GM12891 (cell line): ENCODE data around the gene PPP4R3B.
A peak's percentile ranks its signal among the peaks of the same experiment; 100 is the strongest.
"Not testable (repeated sequence)": the region's sequence is repeated elsewhere in the genome, so short reads cannot be mapped to it uniquely, and the experiment has no call there.

ENCODE experiments used
- DNase-seq: peaks from one replicate; pipeline ENCODE4 v3.0.0; 2011; ENCODE audit warnings: low spot score; ENCODE audit not compliant: insufficient read length
- FAIRE-seq: peaks from 2 replicates; lab custom pipeline; 2011; peaks lifted over from hg19 to GRCh38; lab: Jason Lieb, UNC
- PAX5 ChIP-seq: IDR thresholded peaks from 2 replicates; pipeline ENCODE4 v1.6.1; 2011; ENCODE audit warnings: low read length, moderate library complexity, mild to moderate bottlenecking; ENCODE audit not compliant: insufficient read depth, severe bottlenecking
- POLR2A ChIP-seq: IDR thresholded peaks from 2 replicates; pipeline ENCODE4 v1.6.1; 2011; ENCODE audit warnings: low read depth, low read length, control low read depth
- POLR2AphosphoS5 ChIP-seq: IDR thresholded peaks from 2 replicates; pipeline ENCODE4 v1.6.1; 2011; ENCODE audit warnings: low read depth, low read length, control low read depth
- POU2F2 ChIP-seq: IDR thresholded peaks from 2 replicates; pipeline ENCODE4 v1.6.1; 2011; ENCODE audit warnings: low read depth, mild to moderate bottlenecking, control low read depth, low read length, moderate library complexity
- SPI1 ChIP-seq: IDR thresholded peaks from 2 replicates; pipeline ENCODE4 v1.6.1; 2011; ENCODE audit warnings: low read depth, low read length, control low read depth
- TAF1 ChIP-seq: IDR thresholded peaks from 2 replicates; pipeline ENCODE4 v1.6.1; 2011; ENCODE audit warnings: low read depth, low read length, control low read depth

PPP4R3B gene

GRCh38 chr2:55595536-55595935 lies 21.9 kb downstream of the PPP4R3B start:
- FAIRE-seq = no peak

DNA sequence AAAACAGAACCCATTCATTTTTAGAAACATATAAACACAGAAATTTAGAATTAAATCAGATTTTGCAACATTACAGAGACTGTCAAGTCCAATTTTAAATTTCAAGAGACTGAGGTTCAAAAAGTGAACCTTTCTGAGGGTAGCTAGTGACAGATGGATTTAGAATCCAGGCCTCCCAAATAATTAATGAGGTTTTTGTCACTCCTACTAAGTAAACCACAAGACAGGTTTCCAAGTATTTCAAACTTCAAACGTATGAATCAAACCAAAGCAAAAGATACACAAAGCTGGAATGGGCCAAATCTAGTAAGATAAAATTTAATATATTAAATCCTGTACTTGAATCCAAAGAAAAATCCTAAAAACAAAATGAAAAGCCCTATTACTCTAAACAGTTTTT lies 25.3 kb downstream of the PPP4R3B start:
- TF ChIP-seq PAX5 (no peak), POU2F2 (no peak), SPI1 (no peak), POLR2AphosphoS5 (no peak), TAF1 (no peak), POLR2A (no peak)
- DNase-seq (no peak), FAIRE-seq (no peak)

More at GRCh38 chr2:55595536-55595935, 21.9 kb downstream of the PPP4R3B start:
- no peak for TF ChIP-seq TAF1
- TF ChIP-seq POU2F2 = no peak
- TF ChIP-seq POLR2AphosphoS5 = no peak
- TF ChIP-seq SPI1 = no peak
- TF ChIP-seq POLR2A = no peak
- TF ChIP-seq PAX5 = no peak
- no peak for DNase-seq

GRCh38 chr2:55590810-55591440 lies 26.5 kb downstream of the PPP4R3B start:
- DNase-seq = no peak
- FAIRE-seq = no peak
- no peak for TF ChIP-seq PAX5
- no peak for TF ChIP-seq POU2F2
- no peak for TF ChIP-seq TAF1

DNA sequence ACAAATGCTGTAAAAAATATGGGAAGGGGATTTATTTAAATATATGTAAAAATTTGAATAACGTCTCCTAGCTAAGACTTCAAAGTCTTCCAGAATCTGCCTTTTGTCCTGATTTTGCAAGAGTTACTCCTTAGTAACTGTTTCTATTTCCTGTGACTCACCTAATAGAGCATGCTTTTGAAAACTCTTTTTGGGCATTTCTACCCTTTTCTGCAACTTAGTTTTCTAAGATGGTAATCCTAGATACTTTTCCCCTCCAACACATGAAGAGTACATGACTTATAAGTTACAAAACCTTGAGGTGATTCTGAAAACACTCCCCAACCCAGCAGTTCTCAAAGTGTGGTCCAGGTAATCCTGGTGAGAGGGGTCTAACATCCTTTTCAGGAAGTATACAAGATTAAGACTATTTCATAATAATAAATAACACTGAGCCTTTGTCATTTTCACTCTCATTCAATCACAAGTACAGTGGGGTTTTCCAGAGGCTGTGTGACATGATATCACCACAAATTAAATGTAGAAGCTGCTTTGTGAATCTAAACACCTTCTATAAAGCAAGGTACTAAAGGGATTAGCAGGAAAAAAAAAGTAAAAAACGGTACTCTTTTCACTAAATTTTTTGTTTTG lies 31.9 kb downstream of the PPP4R3B start:
- FAIRE-seq (no peak), DNase-seq (no peak)
- TF ChIP-seq POLR2A (no peak), PAX5 (no peak), POLR2AphosphoS5 (no peak), POU2F2 (no peak), TAF1 (no peak), SPI1 (no peak)

- TF ChIP-seq POLR2A (no peak), POLR2AphosphoS5 (no peak), TAF1 (no peak), POU2F2 (no peak), PAX5 (no peak), SPI1 (no peak)
- DNase-seq (no peak), FAIRE-seq (no peak)
These were observed 35.4 kb downstream of the PPP4R3B start for GRCh38 chr2:55581874-55582547.

DNA sequence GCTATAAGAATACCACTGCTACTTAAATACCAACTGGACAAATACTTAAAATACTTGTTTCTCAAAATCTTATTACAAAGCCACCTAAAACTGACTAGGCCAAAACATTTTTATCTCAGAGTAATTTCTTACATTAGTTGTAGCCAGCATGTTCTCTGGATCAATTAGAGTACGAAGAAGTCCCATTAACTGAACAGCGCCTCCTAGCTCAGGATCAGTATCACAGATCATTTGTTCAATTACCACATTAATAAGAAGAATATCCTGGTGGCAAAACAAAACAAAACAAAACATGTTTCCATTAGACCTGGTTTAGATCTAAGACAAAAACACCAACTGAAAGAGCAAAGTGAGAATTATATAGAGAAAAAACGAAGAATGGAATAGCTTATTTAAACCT lies 36.0 kb downstream of the PPP4R3B start:
- FAIRE-seq = peak; percentile 20
- no peak for DNase-seq
- no peak for TF ChIP-seq PAX5
- TF ChIP-seq POLR2A = no peak
- TF ChIP-seq SPI1 = no peak
- TF ChIP-seq TAF1 = no peak
- TF ChIP-seq POLR2AphosphoS5 = no peak
- no peak for TF ChIP-seq POU2F2

- FAIRE-seq, DNase-seq: not testable (repeated sequence)
These were observed 48.4 kb downstream of the PPP4R3B start for GRCh38 chr2:55569002-55569401.

DNA sequence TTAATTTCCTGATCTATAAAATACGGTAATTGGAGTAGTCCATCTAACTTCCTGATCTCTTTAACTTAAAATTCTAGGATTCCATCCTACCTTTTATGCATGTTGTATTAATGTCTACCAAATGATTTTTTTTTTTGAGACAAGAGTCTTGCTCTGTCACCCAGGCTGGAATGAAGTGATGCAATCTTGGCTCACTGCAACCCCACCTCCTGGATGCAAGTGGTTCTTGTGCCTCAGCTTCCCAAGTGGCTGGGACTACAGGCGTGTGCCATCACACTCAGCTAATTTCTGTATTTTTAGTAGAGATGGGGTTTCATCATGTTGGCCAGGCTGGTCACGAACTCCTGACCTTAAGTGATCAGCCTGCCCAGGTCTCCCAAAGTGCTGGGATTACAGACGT lies 50.1 kb downstream of the PPP4R3B start:
- TF ChIP-seq POU2F2 = no peak
- no peak for TF ChIP-seq PAX5
- no peak for TF ChIP-seq POLR2A
- TF ChIP-seq TAF1 = no peak
- TF ChIP-seq SPI1 = no peak
- no peak for TF ChIP-seq POLR2AphosphoS5
- FAIRE-seq (no peak), DNase-seq (no peak)

DNA sequence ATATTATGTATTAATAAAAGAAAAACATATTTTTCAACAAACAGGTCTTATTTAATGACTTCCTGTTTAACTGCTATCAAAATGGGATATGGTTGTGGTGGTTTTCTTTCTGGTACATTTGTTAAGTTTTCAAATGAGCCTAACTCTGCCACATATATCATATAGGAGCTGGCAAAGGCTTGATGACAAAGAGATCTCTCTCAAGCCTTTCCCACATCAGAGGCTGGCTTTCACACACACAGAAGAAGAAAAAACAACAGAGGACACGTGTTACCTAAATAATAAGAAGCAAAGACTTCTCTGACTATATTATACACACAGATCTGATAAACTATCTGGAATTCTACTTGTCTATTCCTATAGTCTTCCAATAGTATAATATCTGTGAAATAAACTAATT lies 51.8 kb downstream of the PPP4R3B start:
- TF ChIP-seq POLR2AphosphoS5 (no peak), TAF1 (no peak), POU2F2 (no peak), SPI1 (no peak), POLR2A (no peak), PAX5 (no peak)
- FAIRE-seq (no peak), DNase-seq (no peak)
